Neural crest cell (in vitro differentiated cells): ENCODE results near the gene ATP10D. TPM values are rescaled to one million over a fixed set of nuclear protein-coding genes. Genes with fewer than 3 reads are reported as not detected.
A peak's percentile ranks its signal among the peaks of the same experiment; 100 is the strongest.
"Not testable (repeated sequence)": the region's sequence is repeated elsewhere in the genome, so short reads cannot be mapped to it uniquely, and the experiment has no call there.

ENCODE experiments used
- DNase-seq: peaks from one replicate; pipeline ENCODE4 v3.0.0; 2021; ENCODE audit warnings: low read depth, mixed read lengths, low spot score
- H3K27ac Mint-ChIP-seq: one replicate; pipeline ENCODE4 v1.8.0; 2021; ENCODE audit warnings: mild to moderate bottlenecking, mixed read lengths; ENCODE audit not compliant: unreplicated experiment
- H3K27me3 Mint-ChIP-seq: 2 replicates; pipeline ENCODE4 v1.8.0; 2021; ENCODE audit warnings: low read depth, mild to moderate bottlenecking, mixed read lengths
- H3K36me3 Mint-ChIP-seq: 2 replicates; pipeline ENCODE4 v1.8.0; 2021; ENCODE audit warnings: low read depth, mild to moderate bottlenecking, mixed read lengths
- H3K4me1 Mint-ChIP-seq: 2 replicates; pipeline ENCODE4 v1.8.0; 2021; ENCODE audit warnings: mixed read lengths
- H3K4me3 Mint-ChIP-seq: one replicate; pipeline ENCODE4 v1.8.0; 2021; ENCODE audit warnings: mild to moderate bottlenecking, mixed read lengths
- H3K9me3 Mint-ChIP-seq: 2 replicates; pipeline ENCODE4 v1.8.0; 2021; ENCODE audit warnings: mixed read lengths
- CTCF ChIP-seq: fragments of 200-600 bp; sonication (generic); conservative IDR thresholded peaks from 2 replicates; pipeline ENCODE4 v1.5.0; 2021; ENCODE audit warnings: antibody characterized with exemption, mild to moderate bottlenecking
- total RNA-seq: library from RNA; stranded (reverse); gene quantifications from 2 replicates; pipeline ENCODE4 v1.2.1, GENCODE V29; 2021

ATP10D gene
- total RNA-seq, 1 donor from 2014 or later = 7.9 TPM

- no peak for DNase-seq
- H3K9me3 Mint-ChIP-seq = peaks cover 9% of the 10 kb centered on the region
- TF ChIP-seq CTCF = no peak
- peaks cover 9% of the 10 kb centered on the region for H3K4me1 Mint-ChIP-seq
- no peaks in the 10 kb centered on the region for H3K27me3 Mint-ChIP-seq
- H3K36me3 Mint-ChIP-seq = peaks cover 10% of the 10 kb centered on the region
- H3K4me3 Mint-ChIP-seq = no peak overlapping the region
- H3K27ac Mint-ChIP-seq = no peak overlapping the region
These were observed 65.9 kb downstream of the ATP10D start for GRCh38 chr4:47550899-47551548.

DNA sequence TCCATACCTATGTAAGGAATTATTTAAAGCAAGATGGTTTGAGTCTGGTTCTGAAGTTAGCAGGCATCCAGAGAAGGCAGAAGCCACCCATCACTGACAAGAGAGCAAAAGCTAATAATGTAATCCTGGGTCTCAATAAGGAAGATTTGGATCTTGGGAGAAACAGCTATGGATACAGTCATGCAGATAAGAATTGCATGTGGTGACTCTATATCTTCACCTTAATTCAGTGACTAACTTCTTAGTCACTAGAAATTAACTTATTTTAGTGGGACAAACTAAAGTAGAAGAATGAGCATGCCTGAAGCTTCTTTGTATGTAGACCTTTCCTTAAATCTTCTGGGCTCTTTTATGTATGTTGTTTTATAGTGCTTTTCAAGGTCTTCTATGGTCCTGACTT lies 66.6 kb downstream of the ATP10D start:
- H3K9me3 Mint-ChIP-seq = peaks cover 6% of the 10 kb centered on the region
- H3K27ac Mint-ChIP-seq = no peak overlapping the region
- H3K4me3 Mint-ChIP-seq = no peak overlapping the region
- H3K4me1 Mint-ChIP-seq = peaks cover 9% of the 10 kb centered on the region
- H3K36me3 Mint-ChIP-seq = peaks cover 5% of the 10 kb centered on the region
- no peak for DNase-seq
- H3K27me3 Mint-ChIP-seq = no peaks in the 10 kb centered on the region
- no peak for TF ChIP-seq CTCF

DNA sequence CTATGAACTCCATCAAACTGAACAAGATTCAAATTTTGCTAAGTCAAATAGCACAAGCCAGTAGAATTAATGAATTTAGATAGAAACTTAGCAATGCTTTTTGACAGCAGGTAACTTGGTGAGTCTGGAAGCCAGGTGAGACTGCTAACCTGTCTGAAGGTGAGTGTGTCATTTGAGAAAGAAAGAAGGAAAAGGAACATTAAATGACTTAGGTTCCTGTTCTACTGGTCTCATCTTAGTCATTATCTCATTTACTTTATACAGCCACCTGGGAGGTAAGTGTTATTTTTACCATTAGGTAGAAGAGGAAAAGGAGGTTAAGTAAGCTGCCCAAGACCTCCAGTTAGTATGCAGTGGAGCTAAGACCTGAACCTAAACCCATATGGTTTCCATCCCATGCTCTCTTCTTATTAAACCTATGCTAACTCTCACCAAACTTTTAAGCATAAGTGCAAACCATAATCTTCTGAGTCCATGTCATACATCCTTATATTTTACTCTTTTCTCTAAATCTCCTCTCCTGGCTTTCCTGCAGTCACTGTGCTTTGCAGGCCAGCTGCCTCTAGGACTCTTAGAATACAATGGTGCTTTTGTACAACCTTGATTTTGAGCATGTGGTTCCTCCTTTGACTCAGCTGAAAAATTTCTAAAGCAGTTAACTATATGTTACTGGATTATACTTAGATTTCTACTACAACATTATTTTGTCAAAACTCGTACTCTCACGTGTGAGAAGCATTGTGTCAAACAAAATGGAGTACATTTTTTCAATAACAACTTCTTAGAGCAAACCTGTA lies 68.5 kb downstream of the ATP10D start:
- Mint-ChIP-seq H3K4me1 (peaks cover 9% of the 10 kb centered on the region), H3K4me3 (no peak overlapping the region), H3K9me3 (peaks cover 6% of the 10 kb centered on the region), H3K27ac (peak overlapping the region; percentile 1), H3K27me3 (no peaks in the 10 kb centered on the region), H3K36me3 (peaks cover 5% of the 10 kb centered on the region)
- no peak for DNase-seq
- TF ChIP-seq CTCF = no peak

DNA sequence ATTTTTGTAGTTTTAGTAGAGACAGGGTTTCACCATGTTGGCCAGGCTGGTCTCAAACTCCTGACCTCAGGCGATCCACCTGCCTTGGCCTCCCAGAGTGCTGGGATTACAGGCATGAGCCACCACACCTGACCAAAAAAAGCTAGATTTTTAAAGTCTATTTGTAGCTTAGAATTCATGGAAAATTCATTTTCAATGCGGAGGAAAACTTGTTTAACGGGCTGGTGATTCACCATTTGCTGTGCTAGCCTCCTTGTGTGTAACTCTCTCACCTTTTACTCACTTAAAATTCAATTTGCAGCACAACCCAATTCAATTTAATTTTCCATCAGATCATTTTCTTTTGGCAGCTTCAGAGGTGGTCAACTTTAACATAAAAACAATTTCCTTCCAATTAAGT lies 70.8 kb downstream of the ATP10D start:
- H3K27ac Mint-ChIP-seq = peak overlapping the region; percentile 50
- H3K27me3 Mint-ChIP-seq, H3K9me3 Mint-ChIP-seq, H3K36me3 Mint-ChIP-seq, DNase-seq, H3K4me1 Mint-ChIP-seq, H3K4me3 Mint-ChIP-seq: not testable (repeated sequence)

DNA sequence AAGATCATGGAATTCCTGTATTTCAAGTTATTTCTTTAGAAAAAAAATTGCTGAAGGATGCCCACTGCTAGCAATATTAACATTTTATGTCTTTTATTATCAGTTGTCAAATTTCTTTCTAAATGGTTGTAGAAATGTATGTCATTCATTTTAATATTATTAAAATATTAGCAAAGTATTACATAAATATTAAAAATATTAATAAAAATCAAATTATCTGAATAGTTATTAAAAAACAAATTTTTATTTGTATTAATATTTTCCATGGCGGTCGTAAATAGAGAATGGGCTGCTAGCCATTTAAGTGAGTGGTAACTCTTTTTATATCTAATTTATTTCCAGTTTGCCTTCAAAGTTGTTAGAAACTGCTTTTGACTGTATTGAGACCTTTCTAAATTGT lies 72.2 kb downstream of the ATP10D start:
- Mint-ChIP-seq H3K27ac (no peak overlapping the region), H3K9me3 (no peaks in the 10 kb centered on the region), H3K4me3 (no peak overlapping the region), H3K4me1 (peaks cover 9% of the 10 kb centered on the region), H3K27me3 (no peaks in the 10 kb centered on the region), H3K36me3 (no peaks in the 10 kb centered on the region)
- DNase-seq = no peak
- no peak for TF ChIP-seq CTCF

DNA sequence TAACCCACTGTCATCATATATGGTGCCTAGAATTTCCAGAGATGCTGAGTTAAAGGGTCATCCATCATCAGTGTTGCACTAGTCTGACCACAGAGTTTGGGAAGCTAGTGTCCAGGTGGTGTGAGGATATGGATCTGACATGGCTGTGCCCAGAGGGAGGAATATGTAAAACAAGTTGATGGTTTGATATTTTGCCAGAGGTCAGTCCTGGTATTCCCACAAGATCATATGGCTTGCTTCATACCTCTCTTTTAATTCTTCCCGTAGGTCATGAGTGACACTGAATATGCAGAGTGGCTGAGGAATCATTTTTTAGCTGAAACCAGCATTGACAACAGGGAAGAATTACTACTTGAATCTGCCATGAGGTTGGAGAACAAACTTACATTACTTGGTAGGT lies 75.6 kb downstream of the ATP10D start:
- Mint-ChIP-seq H3K27me3 (no peaks in the 10 kb centered on the region), H3K9me3 (peaks cover 2% of the 10 kb centered on the region), H3K36me3 (no peaks in the 10 kb centered on the region), H3K4me3 (no peak overlapping the region), H3K27ac (no peak overlapping the region), H3K4me1 (peaks cover 4% of the 10 kb centered on the region)
- TF ChIP-seq CTCF = no peak
- no peak for DNase-seq
